HG03378 (cell line): ENCODE data around the gene SLC48A1.
A peak's percentile ranks its signal among the peaks of the same experiment; 100 is the strongest.

ENCODE experiments used
- ATAC-seq: cut with Tn5 transposase; IDR thresholded peaks from one replicate; pipeline ENCODE4 v1.9.1; 2021; ENCODE audit warnings: mild to moderate bottlenecking, moderate library complexity; ENCODE audit not compliant: unreplicated experiment

SLC48A1 gene

GRCh38 chr12:47744005-47744651 lies 28.9 kb upstream of the SLC48A1 start:
- ATAC-seq = no peak

DNA sequence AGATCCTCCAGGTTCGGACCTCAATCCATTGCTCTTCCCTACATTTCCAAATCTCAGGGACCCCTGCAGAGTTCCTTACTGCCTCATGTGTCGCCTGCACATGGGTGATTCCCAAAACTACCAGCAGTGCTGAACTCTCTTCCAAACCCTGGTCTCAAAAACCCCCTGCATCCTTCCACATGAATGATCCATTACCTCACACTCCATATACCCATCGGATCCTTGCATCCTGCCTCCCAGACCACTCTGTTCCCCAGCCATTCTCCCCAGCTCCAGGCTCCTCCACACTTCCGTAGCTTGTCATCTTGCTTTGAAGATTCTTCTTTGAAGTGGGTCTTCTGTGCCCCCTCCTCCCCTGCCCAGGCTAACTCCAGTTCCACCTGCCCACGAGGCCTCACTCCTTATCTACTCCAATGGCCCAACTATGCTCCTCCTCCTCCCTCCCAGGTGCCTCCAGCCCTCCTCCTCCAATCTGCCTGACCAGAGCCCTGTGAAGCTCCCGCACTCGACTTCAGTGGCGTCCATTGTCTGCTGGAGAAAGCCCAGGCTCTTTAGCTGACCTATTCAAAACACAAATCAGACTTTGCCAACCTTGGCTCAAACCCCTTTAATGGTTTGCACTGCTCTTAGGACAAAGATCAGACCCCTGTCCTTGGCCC lies 28.1 kb upstream of the SLC48A1 start:
- ATAC-seq = no peak

DNA sequence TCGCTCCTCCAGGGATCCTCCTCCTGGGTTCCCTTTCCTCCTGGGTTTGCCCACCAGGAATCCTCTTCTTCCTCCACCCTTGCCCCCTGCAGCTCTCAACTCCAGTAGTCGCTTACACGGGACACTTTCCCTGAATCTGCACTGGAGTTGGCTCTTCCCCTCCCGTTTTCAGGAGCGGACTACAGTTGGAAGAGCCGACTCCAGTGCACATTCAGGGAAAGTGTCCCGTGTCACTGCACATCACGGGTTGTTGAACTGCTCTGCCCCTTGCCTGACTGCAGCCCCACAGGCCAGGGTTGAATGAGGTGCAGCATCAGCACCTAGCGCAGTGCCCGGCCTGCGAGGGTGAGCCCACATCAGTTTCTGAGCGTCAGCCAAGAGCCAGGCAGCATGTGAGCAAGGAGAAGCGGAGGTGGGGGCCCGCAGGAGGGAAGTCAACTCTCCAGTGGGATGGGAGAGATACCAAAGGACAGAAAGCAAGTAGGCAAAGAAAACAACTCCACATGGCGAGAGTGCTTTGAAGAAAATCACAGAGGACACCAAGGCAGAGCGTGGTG lies 27.5 kb upstream of the SLC48A1 start:
- no peak for ATAC-seq

DNA sequence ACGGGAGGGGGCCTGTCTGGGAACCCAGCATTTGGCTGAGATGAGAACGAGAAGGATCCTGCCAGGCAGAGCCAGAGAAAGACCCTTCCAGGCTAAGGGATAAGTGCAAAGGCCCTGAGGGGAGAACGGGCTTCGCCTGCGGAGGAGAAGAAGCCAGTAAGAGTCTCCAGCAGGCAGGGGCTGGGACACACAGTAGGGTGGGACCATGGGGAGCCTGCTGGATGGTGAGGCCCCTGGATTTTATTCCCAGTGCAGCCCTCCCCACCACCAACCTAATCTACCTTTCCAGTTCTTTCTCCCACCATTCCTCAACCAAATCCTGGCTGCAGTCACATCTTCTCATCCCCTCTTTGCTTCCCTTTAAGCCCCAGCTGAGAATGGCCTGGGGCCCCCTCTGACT lies 27.0 kb upstream of the SLC48A1 start:
- ATAC-seq = no peak

GRCh38 chr12:47746523-47746922 lies 26.5 kb upstream of the SLC48A1 start:
- ATAC-seq = no peak

GRCh38 chr12:47747126-47747525 lies 25.9 kb upstream of the SLC48A1 start:
- ATAC-seq = peak; percentile 42

DNA sequence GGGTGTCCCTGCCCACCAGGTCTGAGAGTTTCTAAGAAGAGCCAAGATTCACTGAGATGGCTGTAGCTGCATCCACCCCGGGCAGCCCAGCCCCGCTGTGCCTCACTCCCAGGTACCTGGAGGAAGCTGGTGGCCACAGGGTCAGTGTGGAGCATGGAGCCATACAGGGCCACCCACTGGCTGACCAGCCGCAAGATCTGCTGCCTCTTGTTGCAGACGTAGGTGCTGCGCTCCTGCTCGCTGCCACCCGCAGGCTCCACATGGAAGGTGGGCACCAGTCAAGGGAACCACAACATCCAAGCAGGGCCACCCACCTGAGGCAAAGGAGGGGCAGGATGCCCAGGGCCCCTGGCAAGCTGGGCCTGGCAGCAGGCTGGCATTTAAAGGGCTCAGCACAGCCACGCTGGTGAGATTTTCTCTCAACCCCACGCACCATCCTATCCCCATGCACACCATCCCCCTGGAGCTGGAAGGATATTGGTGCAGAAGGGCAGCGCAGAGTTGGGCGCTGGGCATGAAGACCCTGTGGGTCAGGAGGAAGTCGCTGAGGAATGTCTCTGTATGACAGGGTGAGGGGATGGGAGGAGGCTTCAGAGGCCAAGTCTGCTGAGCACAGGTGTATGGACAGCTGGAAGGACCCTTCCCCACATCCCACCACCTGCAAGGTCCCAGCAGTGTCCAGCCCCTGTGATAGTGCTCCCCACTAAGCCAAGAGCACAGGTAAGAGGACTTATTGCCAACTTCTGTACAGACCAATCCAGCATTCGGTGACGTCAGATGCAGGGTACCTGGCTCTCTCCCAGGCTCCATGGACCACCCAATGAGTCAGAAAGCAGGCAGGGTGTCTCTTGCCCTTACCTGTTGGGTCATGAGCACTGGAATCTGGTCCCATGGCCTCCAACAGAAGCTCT lies 25.2 kb upstream of the SLC48A1 start:
- ATAC-seq = no peak

DNA sequence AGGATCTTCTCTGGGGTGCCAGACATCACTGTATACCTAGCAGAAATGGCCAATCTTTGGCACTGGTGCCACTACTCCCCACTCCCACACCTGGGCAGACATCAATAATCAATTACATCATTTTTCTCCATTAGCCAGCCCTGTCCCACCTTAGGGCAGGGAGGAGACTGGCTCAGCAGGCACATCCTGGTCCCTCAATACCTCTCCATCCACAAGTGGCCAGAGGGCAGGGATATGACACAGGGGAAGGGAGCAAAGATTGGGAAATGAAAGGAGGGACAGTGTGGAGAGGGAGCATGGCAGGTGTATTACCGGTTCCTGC lies 24.6 kb upstream of the SLC48A1 start:
- ATAC-seq = no peak

DNA sequence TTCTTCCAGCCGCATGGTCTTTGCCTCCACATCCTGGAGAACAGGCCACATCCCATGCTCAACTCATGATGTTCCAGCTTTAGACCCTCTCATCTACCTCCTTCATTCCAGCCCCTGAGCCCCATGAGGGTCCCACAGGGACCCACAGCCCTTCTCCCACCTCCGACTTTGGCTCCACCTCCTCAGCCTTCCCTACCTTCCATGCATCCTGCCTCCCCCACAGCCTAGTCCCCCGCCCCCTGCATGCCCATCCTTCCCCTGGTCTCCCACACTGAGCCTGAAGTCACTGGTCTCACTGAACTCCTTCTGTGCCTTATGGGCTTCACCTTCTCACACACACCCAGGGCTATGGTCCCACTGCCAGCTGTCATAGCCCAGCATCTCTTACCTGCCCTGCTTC lies 24.1 kb upstream of the SLC48A1 start:
- no peak for ATAC-seq

- ATAC-seq = no peak
These were observed 22.7 kb upstream of the SLC48A1 start for GRCh38 chr12:47750229-47750798.

DNA sequence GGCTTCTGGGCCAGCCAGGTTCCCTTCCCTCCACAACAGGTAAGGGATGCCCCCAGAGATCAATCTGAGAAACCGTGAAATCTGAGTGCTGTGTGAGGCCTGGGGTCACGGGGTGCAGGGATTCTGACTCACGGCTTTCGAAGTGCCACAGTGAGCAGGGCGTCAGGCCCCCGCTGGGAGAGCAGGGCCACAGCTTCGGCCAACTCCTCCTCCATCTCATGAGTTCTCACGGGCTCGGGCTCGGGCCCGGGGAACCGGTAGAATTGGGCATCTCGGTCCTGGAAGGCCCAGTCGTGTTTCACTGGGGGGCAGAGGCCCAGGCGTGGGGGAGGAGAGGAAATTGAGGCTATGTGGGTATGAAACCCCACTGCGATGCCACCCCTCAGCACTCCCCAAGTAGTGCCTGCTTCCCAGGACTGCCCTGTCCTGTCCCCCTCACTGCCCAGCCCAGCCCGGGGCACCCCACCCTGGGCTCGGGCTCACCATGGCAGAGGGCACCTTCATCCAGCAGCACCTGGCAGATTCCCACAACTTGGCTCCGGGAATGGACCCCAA lies 22.0 kb upstream of the SLC48A1 start:
- no peak for ATAC-seq

- no peak for ATAC-seq
These were observed 21.5 kb upstream of the SLC48A1 start for GRCh38 chr12:47751561-47751960.

- ATAC-seq = no peak
These were observed 20.9 kb upstream of the SLC48A1 start for GRCh38 chr12:47752121-47752520.

- ATAC-seq = no peak
These were observed 20.5 kb upstream of the SLC48A1 start for GRCh38 chr12:47752552-47752951.

- no peak for ATAC-seq
These were observed 19.7 kb upstream of the SLC48A1 start for GRCh38 chr12:47753021-47754001.

DNA sequence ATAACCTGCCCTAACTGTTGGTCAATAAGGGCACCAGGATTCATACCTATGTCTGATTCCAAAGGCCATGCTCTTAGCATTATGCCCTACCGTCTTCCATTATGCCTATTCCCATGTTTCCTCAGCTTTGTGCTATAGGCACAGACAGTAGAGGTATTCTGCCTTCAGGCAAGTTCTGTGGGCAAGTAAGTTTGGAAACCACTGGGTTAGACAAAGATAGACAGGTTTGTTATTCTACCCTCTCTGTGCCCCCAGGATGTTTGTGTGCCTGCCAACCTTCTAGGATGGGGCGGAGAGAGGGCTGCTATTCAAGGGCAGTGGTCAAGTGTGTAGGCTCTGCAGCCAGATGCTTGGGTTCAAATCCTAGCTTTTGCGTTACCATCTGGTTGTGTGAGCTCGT lies 18.9 kb upstream of the SLC48A1 start:
- no peak for ATAC-seq

DNA sequence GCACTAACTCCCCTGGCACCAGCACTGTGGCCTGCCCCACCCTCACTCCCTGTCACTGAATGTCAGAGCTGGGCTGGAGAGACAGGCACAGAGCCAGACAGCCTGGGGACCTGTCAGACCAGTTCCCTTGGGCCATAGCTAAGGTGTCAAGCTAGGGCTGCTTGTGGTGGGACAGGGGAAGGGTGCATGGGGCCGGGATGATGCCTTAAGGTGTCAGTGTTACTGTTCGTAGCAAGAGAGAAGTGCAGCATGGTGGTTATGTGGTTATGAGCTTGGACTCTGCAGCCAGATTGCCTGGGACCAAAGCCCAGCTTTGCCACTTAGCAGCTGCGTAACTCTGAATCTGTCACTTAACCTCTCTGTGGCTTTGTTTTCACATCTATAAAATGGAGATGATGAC lies 18.2 kb upstream of the SLC48A1 start:
- no peak for ATAC-seq

GRCh38 chr12:47755655-47756562 lies 17.1 kb upstream of the SLC48A1 start:
- peak; percentile 86 for ATAC-seq

DNA sequence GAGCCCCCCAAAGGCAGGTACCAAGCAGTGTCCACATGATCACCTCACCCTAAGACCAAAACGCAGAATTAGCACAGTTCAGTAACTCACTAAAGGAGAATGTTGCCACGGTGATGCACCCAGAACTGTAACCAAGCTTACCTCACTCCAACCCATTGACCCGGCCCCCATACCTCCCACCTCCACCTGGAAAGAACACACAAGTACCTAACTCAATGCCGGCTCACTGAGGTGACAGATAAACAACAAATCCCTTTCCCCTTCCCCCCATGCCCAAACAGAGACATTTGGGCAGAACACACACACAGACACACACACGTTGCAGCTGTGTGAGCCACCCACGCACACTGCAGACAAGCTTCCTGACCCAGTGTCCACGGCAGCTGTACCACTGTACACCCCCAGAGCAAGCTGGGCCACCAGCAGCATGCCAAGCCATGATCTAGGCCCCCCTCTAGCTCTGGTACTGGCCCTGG lies 15.6 kb upstream of the SLC48A1 start:
- ATAC-seq = no peak
